CD4-positive, alpha-beta memory T cell (primary cell): ENCODE results near the gene PRRC2B. TPM values are rescaled to one million over a fixed set of nuclear protein-coding genes. Genes with fewer than 3 reads are reported as not detected.

Experiments used
- CTCF ChIA-PET: fragments of 350-600 bp; sonication (Branson Sonifier 250); formaldehyde crosslinking; loops from one replicate; lab custom pipeline; 2021; ENCODE audit warnings: inconsistent platforms; ENCODE audit not compliant: partially characterized antibody; lab: Charles Lee
- POLR2A ChIA-PET: fragments of 350-600 bp; sonication (Branson Sonifier 250); formaldehyde crosslinking; loops from one replicate; lab custom pipeline; 2021; ENCODE audit not compliant: partially characterized antibody; lab: Charles Lee
- DNase-seq, 5 donors: peaks; one replicate each; pipeline versions ENCODE4 v3.0.0 to v3.0.0-alpha.2; 2020 to 2022; ENCODE audit warnings: mixed read lengths in 1 of 5
- H3K27ac ChIP-seq: one replicate; pipeline ENCODE4 v1.7.0; 2013; ENCODE audit warnings: low read depth, low read length
- H3K27me3 ChIP-seq: 2 replicates; pipeline ENCODE4 v1.7.0; 2013; ENCODE audit warnings: mild to moderate bottlenecking, low read length, moderate library complexity; ENCODE audit not compliant: insufficient read depth
- H3K36me3 ChIP-seq: 2 replicates; pipeline ENCODE4 v1.7.0; 2013; ENCODE audit warnings: mild to moderate bottlenecking, low read length, moderate library complexity; ENCODE audit not compliant: insufficient read depth
- H3K4me1 ChIP-seq: 2 replicates; pipeline ENCODE4 v1.7.0; 2013; ENCODE audit warnings: mild to moderate bottlenecking, low read length, moderate library complexity; ENCODE audit not compliant: insufficient read depth
- H3K4me3 ChIP-seq, 2 donors: one replicate each; pipeline ENCODE4 v1.7.0; 2013; ENCODE audit warnings: low read length in 2 of 2, mild to moderate bottlenecking in 1 of 2
- H3K9me3 ChIP-seq, 2 donors: one replicate each; pipeline ENCODE4 v1.7.0; 2013; ENCODE audit warnings: low read length in 2 of 2, control low read depth in 1 of 2; ENCODE audit not compliant: control insufficient read depth in 1 of 2
- H3K27ac Mint-ChIP-seq, 7 donors: one replicate each; pipeline ENCODE4 v1.8.0; 2020 to 2021; ENCODE audit warnings: mixed read lengths in 7 of 7, mild to moderate bottlenecking in 6 of 7, inconsistent platforms in 3 of 7, moderate library complexity in 3 of 7
- H3K27me3 Mint-ChIP-seq, 2 donors: one replicate each; pipeline ENCODE4 v1.8.0; 2020 to 2021; ENCODE audit warnings: mixed read lengths in 2 of 2
- H3K36me3 Mint-ChIP-seq, 2 donors: one replicate each; pipeline ENCODE4 v1.8.0; 2020 to 2021; ENCODE audit warnings: mixed read lengths in 2 of 2, inconsistent platforms in 1 of 2, mild to moderate bottlenecking in 1 of 2
- H3K4me1 Mint-ChIP-seq, 4 donors: one replicate each; pipeline ENCODE4 v1.8.0; 2020 to 2021; ENCODE audit warnings: mixed read lengths in 4 of 4, mild to moderate bottlenecking in 1 of 4
- H3K4me3 Mint-ChIP-seq, 8 donors: one replicate each; pipeline ENCODE4 v1.8.0; 2020 to 2021; ENCODE audit warnings: mixed read lengths in 8 of 8, mild to moderate bottlenecking in 7 of 8, moderate library complexity in 6 of 8, inconsistent platforms in 3 of 8
- H3K9me3 Mint-ChIP-seq, 8 donors: one replicate each; pipeline ENCODE4 v1.8.0; 2020 to 2021; ENCODE audit warnings: mixed read lengths in 8 of 8, mild to moderate bottlenecking in 5 of 8, inconsistent platforms in 3 of 8, moderate library complexity in 1 of 8
- intact Hi-C: fragments of 100-400 bp; cut with micrococcal nuclease; formaldehyde crosslinking; loops from one replicate; pipeline ENCODE4 v1.15.1; 2023
- polyA plus RNA-seq, 2 donors: library from polyadenylated mRNA; unstranded; fragments of 300-500 nt; fragmentation: Illumina TruSeq; gene quantifications; one replicate each; pipeline ENCODE4 v1.2.3, GENCODE V29; 2021
- total RNA-seq, 2 experiments: library from RNA; stranded (reverse); gene quantifications; one replicate each; pipeline ENCODE4 v1.2.3, GENCODE V29; 2021

Gene PRRC2B
- total and polyA plus RNA-seq, 4 experiments from 2014 or later = 2.7 to 343 (median 191) TPM

DNA sequence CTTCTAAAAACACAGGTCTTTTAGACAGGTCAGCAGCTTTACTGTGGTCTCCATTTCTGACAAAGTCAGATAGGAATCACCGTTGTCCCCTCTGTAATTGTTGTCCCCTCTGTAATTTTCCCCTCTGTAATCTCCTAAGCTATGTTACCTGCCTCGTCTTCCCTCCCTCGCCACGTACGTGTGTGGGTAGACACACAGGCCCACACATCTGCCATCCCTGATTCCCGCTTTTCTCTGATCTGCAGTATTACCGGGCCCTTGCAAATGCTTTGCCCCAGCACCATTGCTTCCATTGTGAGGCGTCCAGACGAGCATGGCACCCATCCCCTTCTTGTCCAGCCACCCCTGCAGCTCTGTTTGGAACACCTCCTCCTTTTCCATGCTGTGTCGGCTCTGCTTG is 63.9 kb downstream of the PRRC2B start:
- H3K27ac ChIP-seq = no peak overlapping the region
- DNase-seq = no peak
- peaks cover 83% of the 10 kb centered on the region for H3K36me3 ChIP-seq
- intact Hi-C loops = no loop called here
- Mint-ChIP-seq H3K4me3 (no peak overlapping the region), H3K27ac (peak overlapping the region in 3 of 7 donors; percentile 18 to 85 (median 83)), H3K36me3 (peaks cover 59 to 80% of the 10 kb centered on the region in 2 donors), H3K27me3 (no peaks in the 10 kb centered on the region), H3K4me1 (peaks cover 4 to 24% (median 19%) of the 10 kb centered on the region in 4 donors), H3K9me3 (no peaks in the 10 kb centered on the region)
- ChIA-PET CTCF (interaction anchor here (0.7 to 3.1 kb wide), 4 partner anchors 20 to 139 kb away, joined by 3 to 10 read pairs (median 6); no protein-coding TSS in a partner anchor), POLR2A (interaction anchor here (1.3 kb wide), 1 partner anchor 60 kb away, joined by 3 read pairs; no protein-coding TSS in a partner anchor)
- no peaks in the 10 kb centered on the region for H3K4me1 ChIP-seq
- no peak overlapping the region for H3K4me3 ChIP-seq
- no peaks in the 10 kb centered on the region for H3K27me3 ChIP-seq
- no peaks in the 10 kb centered on the region for H3K9me3 ChIP-seq

DNA sequence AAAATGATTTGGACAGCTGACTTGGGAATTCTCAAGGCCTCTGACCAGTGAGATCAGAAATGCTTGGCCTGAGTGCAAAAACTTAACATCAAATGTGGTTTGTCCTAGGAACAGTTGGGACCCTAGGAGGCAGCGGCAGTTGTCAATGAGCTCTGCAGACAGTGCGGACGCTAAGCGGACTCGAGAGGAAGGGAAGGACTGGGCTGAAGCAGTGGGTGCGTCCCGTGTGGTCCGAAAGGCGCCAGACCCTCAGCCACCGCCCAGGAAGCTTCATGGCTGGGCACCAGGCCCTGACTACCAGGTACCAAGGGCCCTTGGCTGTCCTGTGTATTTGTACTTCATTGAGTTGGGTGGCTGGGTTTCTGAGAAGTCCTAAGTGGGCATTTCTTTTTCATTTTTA is 65.2 kb downstream of the PRRC2B start:
- peaks cover 80% of the 10 kb centered on the region for H3K36me3 ChIP-seq
- no peak overlapping the region for H3K4me3 ChIP-seq
- intact Hi-C loops = no loop called here
- Mint-ChIP-seq H3K36me3 (peaks cover 58 to 80% of the 10 kb centered on the region in 2 donors), H3K27ac (peak overlapping the region in 4 of 7 donors; percentile 43 to 75 (median 56)), H3K27me3 (no peaks in the 10 kb centered on the region), H3K4me1 (peaks cover 3 to 19% (median 15%) of the 10 kb centered on the region in 4 donors), H3K9me3 (no peaks in the 10 kb centered on the region), H3K4me3 (no peak overlapping the region)
- ChIA-PET CTCF (interaction anchor here (1.5 to 3.1 kb wide), 2 partner anchors 19 to 109 kb away, joined by 3 to 10 read pairs; no protein-coding TSS in a partner anchor), POLR2A (interaction anchor here (1.7 kb wide), 1 partner anchor 333 kb away, joined by 4 read pairs; the partner anchor contains the start of gene NUP214)
- no peaks in the 10 kb centered on the region for H3K9me3 ChIP-seq
- H3K27ac ChIP-seq = no peak overlapping the region
- DNase-seq = no peak
- H3K27me3 ChIP-seq = no peaks in the 10 kb centered on the region
- no peaks in the 10 kb centered on the region for H3K4me1 ChIP-seq

DNA sequence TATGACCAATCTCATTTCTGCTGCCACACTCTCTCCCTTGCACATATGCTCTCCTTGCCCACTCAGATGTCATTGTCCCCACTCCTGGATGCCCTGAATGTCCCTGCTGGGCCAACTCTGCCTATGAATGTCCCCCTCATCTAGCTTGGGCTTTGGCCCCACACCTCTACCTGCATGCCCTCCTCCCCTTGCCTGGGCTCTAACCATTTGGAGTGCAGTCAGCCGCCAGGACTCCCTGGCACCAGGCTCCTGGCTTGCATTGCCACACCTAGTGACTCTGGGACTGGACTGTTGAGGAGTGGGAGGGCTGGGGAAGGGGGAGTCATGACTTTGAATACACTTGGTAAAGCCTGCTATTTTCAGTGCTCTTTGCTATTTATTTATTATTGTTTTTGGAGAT is 67.3 kb downstream of the PRRC2B start:
- H3K27me3 ChIP-seq = no peaks in the 10 kb centered on the region
- no peaks in the 10 kb centered on the region for H3K27me3 Mint-ChIP-seq
- no peaks in the 10 kb centered on the region for H3K9me3 ChIP-seq
- peaks cover 5 to 17% (median 15%) of the 10 kb centered on the region in 4 donors for H3K4me1 Mint-ChIP-seq
- H3K36me3 ChIP-seq = peaks cover 77% of the 10 kb centered on the region
- no peaks in the 10 kb centered on the region for H3K9me3 Mint-ChIP-seq
- CTCF ChIA-PET = interaction anchor here (1.2 kb wide), 1 partner anchor 99 kb away, joined by 3 read pairs; no protein-coding TSS in a partner anchor
- intact Hi-C loops = no loop called here
- H3K4me1 ChIP-seq = no peaks in the 10 kb centered on the region
- no peak overlapping the region for H3K4me3 ChIP-seq
- no peak for DNase-seq
- H3K27ac ChIP-seq = no peak overlapping the region
- POLR2A ChIA-PET = no interaction called here
- H3K36me3 Mint-ChIP-seq = peaks cover 67 to 85% of the 10 kb centered on the region in 2 donors
- no peak overlapping the region for H3K4me3 Mint-ChIP-seq
- H3K27ac Mint-ChIP-seq = peak overlapping the region in 6 of 7 donors; percentile 3 to 72 (median 58)

DNA sequence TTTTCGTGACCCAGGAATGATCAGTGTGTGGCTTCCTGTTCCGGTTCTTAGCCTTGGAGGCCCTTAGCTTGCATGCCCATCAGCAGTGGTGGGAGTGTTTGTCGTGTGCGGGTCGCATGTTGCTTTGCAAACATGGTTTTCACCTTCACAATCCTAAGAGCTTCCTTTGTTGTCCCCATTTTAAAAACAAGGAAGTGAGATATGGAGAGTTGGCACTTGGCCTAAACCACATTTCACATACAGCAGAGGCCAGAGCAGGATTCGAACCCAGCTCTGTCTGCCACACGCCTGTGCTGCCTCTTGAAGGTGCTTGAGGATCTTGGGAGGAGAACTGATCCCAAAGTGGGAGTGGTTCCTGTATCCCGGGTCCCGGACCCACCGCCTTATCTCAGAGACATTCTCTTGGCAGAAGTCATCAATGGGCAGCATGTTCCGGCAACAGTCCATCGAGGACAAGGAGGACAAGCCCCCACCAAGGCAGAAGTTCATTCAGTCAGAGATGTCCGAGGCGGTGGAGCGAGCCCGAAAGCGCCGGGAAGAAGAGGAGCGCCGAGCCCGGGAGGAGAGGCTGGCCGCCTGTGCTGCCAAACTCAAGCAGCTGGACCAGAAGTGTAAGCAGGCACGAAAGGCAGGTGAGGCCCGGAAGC is 70.6 kb downstream of the PRRC2B start:
- no peak overlapping the region for H3K4me3 ChIP-seq
- peaks cover 69% of the 10 kb centered on the region for H3K36me3 ChIP-seq
- POLR2A ChIA-PET = no interaction called here
- H3K27me3 Mint-ChIP-seq = no peaks in the 10 kb centered on the region
- no peaks in the 10 kb centered on the region for H3K9me3 Mint-ChIP-seq
- H3K4me1 ChIP-seq = no peaks in the 10 kb centered on the region
- peak overlapping the region in 1 of 7 donors; percentile 10 for H3K27ac Mint-ChIP-seq
- intact Hi-C loops = no loop called here
- H3K4me1 Mint-ChIP-seq = peaks cover 3 to 17% (median 8%) of the 10 kb centered on the region in 4 donors
- no peak overlapping the region for H3K4me3 Mint-ChIP-seq
- no peaks in the 10 kb centered on the region for H3K9me3 ChIP-seq
- no peak overlapping the region for H3K27ac ChIP-seq
- H3K27me3 ChIP-seq = no peaks in the 10 kb centered on the region
- CTCF ChIA-PET = interaction anchor here (0.8 to 1.9 kb wide), 5 partner anchors 14 to 114 kb away, joined by 3 to 7 read pairs (median 3); no protein-coding TSS in a partner anchor
- no peak for DNase-seq
- H3K36me3 Mint-ChIP-seq = peaks cover 63 to 77% of the 10 kb centered on the region in 2 donors

DNA sequence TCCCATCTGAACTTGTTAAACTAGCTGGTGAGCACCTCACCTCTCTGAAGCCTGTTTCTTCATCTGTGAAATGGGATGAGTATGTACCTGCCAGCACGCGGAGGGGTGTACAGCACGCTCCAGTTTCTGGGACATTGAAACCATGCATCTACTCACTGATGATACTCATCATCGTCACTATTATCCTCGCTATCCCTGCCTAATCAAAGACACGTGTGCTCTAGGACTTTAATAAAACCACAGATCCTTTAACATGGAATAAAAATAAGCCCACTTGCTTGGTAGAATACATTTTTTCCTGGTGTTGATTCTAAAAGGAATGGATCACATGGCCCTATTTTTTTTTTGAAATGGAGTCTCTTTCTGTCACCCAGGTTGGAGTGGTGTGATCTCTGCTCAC is 71.5 kb downstream of the PRRC2B start:
- H3K36me3 ChIP-seq = peaks cover 69% of the 10 kb centered on the region
- no peaks in the 10 kb centered on the region for H3K27me3 Mint-ChIP-seq
- no peak overlapping the region for H3K4me3 ChIP-seq
- no peak overlapping the region for H3K4me3 Mint-ChIP-seq
- DNase-seq = no peak
- H3K27ac ChIP-seq = no peak overlapping the region
- peaks cover 62 to 77% of the 10 kb centered on the region in 2 donors for H3K36me3 Mint-ChIP-seq
- H3K27ac Mint-ChIP-seq = peak overlapping the region in 2 of 7 donors; percentile 18 to 59
- H3K4me1 Mint-ChIP-seq = peaks cover 3 to 14% (median 9%) of the 10 kb centered on the region in 4 donors
- intact Hi-C loops = no loop called here
- no peaks in the 10 kb centered on the region for H3K27me3 ChIP-seq
- no peaks in the 10 kb centered on the region for H3K9me3 ChIP-seq
- peaks cover 0 to 1% (median 0%) of the 10 kb centered on the region in 8 donors for H3K9me3 Mint-ChIP-seq
- POLR2A ChIA-PET = no interaction called here
- CTCF ChIA-PET = interaction anchor here (1.6 kb wide), 1 partner anchor 115 kb away, joined by 7 read pairs; no protein-coding TSS in a partner anchor
- H3K4me1 ChIP-seq = no peaks in the 10 kb centered on the region

DNA sequence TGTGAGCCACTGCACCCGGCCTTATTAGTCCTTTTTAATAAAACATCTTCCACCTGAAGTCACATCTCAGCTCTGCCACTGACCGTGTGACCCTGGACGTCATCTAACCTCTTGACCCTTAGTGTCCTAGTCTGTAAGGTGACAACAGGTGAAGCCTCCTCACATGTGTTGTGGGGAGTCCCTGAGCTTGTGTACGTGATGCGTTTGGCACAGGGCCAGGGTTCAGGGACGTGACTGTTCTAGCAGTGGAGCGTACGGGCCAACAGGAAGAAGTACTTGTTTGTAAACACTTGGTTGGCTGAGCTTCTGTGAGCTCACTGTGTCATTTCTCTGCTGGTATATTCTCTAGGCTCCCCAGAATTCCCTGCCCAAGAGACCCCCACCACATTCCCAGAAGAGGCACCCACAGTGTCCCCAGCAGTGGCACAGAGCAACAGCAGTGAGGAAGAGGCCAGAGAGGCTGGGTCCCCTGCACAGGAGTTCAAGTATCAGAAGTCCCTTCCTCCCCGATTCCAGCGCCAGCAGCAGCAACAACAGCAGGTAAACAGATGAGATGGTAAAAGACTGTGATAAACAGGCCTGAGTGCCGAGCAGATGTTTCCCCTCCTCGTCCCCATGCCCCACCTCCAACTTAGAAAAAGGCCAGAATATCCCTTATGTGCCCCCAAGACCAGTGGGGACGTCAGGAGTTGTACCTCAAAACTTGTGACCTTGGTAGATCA is 73.5 kb downstream of the PRRC2B start:
- H3K9me3 Mint-ChIP-seq = peaks cover 0 to 3% (median 0%) of the 10 kb centered on the region in 8 donors
- POLR2A ChIA-PET = interaction anchor here (0.6 to 0.8 kb wide), 2 partner anchors 74 to 94 kb away, joined by 3 to 5 read pairs; no protein-coding TSS in a partner anchor
- Histone ChIP-seq H3K36me3 (peaks cover 69% of the 10 kb centered on the region), H3K27ac (no peak overlapping the region), H3K9me3 (no peaks in the 10 kb centered on the region), H3K4me3 (no peak overlapping the region), H3K4me1 (no peaks in the 10 kb centered on the region), H3K27me3 (no peaks in the 10 kb centered on the region)
- DNase-seq = no peak
- peak overlapping the region in 4 of 7 donors; percentile 8 to 68 (median 38) for H3K27ac Mint-ChIP-seq
- no peaks in the 10 kb centered on the region for H3K27me3 Mint-ChIP-seq
- no peak overlapping the region for H3K4me3 Mint-ChIP-seq
- H3K4me1 Mint-ChIP-seq = peaks cover 0 to 10% (median 4%) of the 10 kb centered on the region in 4 donors
- CTCF ChIA-PET = interaction anchor here (0.9 to 1.2 kb wide), 4 partner anchors 9 to 93 kb away, joined by 3 to 7 read pairs (median 4); no protein-coding TSS in a partner anchor
- H3K36me3 Mint-ChIP-seq = peaks cover 62 to 77% of the 10 kb centered on the region in 2 donors
- intact Hi-C loops = no loop called here
